OCI-M2 (cell line): ENCODE measurements around the gene TLE4.

Experiments
- DNase-seq: peaks from one replicate; lab custom pipeline; 2025; ENCODE audit not compliant: unreplicated experiment; lab: John Stamatoyannopoulos, UW

Gene TLE4

DNA sequence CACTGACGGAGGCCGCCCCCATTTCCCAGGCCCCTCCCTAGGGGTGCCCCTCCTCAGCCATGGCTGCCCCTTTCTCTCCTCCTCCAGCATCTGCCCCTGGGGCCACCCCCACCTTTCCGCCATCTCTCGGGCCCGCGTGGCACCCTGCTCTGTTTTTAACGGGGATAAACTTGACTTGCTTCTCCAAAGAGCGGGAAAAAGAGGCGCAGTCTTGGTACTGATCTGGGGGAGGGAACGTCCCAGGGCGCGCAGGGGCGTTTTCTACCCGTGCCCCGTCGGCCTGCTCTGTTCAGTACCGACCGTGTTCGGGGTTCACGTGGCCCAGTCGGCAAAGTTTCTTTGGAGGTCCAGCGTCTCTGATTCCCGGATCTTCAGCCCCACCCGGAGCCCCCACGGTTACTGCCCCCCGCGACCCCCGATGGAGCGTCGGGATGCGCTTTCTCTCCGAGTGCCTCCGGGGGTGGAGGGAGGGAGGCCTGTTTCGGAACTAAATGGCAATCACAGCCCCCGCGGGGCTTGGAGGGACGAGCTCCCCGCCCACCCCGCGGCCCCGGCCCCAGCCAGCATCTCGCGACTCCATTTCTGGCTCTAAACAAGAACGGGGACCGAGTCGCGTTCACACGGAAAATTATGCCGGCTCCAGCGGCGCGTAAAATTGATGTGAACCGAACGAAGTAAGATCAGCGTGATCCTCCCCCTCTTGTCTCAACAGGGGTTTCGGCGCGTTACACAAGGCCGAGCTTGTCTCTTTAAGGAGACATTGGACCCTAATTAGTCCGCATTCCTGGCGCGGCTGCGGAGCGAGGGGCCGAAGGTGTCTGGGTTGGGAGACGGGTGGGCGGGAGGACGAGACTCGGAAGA lies 1.1 kb upstream of the TLE4 start:
- no peak for DNase-seq

DNA sequence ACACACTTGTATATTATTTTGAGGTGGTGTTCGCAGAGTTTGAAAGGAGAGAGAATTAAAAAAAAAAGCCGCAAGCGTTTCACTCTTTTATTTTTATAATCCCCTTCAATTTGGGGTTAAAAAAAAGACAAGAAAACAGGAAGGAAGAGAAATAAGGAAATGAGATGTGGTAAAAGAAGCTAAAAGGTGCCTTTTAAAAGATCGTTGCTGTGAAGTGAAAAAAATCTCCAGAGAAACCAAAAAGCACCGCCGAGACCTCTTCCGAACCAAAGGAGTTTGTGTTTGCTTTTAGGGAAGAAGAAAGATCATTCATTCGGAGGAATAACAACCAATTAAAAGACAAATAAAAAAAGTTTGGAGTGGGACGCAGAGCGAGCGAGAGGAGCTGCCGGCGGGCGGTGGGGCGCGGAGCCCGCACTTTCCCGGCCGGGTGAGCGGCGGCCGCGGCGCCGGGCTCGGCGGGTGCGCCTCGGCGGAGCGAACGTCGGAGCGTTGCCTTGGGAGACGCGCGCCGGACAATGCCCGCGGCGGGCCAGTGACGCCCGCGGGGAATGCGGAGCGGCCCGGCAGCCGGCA lies 355 bp downstream of the TLE4 start:
- no peak for DNase-seq

DNA sequence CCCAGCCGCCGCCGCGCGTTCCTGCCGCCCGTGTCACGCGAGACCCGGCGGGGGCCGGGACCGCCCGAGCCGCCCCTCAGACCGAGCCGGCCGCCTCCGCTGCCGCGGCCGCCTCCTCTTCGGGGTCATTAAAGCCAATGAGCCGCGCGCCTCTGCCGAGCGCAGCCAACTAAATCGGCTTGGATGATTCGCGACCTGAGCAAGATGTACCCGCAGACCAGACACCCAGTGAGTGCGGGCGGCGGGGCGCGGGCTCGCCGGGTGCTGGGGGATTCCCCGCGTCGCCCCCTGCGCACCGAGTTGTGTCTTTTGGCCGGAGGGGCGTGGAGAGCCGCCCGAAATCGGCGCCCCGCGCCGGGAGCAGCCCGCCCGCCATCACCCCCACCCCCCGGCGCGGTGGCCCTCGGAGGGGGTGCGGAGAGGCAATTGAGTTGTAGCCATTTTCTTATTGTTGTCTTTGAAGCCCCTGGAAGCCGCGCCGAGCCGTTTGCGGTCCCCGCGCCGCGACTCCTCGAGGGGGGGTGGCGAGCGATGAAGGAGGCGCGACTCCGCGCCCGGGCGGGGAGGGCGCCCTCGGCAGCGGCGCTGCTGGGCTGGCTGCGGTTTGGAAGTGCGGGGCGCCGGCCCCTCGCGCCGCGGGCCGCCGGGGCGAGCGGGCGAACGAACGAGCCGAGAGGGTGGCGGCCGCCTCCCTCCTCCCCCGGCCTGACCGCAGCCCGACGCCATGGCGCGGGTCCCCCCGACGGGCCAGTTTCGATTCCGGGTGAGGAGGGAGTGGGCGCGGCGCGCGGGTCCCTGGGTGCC lies 1.0 kb downstream of the TLE4 start:
- no peak for DNase-seq

GRCh38 chr9:79573412-79573923 lies 1.7 kb downstream of the TLE4 start:
- DNase-seq = no peak

- no peak for DNase-seq
Measured at GRCh38 chr9:79574136-79574535, 2.4 kb downstream of the TLE4 start.

DNA sequence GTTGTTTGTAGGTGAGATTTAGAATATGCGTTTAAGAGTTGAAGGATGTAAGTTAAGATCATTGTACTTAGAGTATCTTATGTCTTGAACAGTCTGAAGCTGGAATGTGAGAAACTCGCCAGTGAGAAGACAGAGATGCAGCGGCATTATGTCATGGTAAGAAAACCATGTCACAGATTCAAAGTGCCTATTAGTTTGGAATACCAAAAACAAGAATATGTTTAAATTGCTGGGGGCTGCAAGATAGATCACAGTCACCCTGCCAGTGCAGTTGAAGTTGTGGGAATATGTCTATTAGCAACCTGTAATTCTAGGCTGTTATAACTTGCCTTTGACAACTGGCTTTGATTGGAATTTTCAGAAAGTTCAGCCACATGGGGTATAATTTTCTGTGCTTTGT lies 3.0 kb downstream of the TLE4 start:
- DNase-seq = no peak

DNA sequence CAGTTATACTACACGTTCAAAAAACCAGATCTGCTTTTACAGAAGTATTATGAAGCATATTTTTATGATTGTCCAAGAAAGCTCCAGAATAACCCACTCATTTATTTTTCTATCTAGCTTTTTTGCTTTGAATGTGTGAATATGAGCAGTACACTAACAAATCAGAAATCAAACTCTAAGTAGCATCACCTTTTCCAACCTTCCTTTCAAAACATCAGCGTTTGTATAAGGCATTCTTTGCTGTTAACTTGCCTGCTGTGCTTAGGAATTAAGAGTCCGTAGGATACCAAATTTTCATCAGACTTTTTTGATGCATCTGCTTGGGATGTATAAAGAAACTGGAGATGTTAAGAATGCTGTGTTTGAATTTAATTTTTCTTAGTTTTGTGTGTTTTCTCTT lies 3.8 kb downstream of the TLE4 start:
- DNase-seq = no peak

- no peak for DNase-seq
Measured at GRCh38 chr9:79577969-79578723, 6.4 kb downstream of the TLE4 start.

DNA sequence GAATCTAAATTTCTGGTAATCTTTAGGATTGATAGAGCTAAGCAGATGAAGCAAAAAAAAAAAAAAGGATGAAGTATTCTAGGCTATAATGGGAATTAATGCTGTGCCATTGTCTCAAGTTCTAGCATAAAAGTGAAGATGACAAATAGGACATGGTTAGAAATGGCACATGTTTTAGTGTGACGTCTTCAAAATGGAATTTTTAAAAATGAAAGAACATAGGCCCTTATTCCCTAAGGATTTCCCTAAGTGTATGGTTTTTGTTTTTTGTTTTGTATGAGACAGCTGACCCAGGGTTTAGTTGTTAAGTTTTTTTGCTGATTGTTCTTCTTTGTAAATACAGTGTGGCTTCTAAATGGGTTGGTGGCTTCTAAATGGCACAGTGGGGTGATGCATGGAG lies 7.1 kb downstream of the TLE4 start:
- no peak for DNase-seq

- DNase-seq = no peak
Measured at GRCh38 chr9:79579624-79580023, 7.9 kb downstream of the TLE4 start.

- DNase-seq = no peak
Measured at GRCh38 chr9:79580055-79580454, 8.3 kb downstream of the TLE4 start.

DNA sequence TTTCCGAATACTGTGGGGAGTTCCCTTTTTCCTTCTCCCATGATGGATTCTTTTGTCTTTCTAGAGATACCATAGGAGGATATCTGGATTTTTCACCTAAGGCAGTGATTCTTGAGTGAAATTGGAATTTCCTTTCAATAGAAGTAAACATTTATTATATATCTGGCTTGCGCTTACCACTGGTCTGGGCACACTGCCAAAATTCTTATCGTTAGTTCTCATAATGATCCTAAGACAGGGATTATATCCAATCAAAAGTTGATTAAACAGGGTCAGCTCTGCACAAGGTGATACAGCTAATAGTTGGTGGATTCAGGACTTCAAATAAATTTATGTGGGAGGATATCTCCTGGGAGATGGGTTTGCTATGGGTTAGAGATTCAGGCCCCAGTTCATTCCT lies 9.6 kb downstream of the TLE4 start:
- no peak for DNase-seq

DNA sequence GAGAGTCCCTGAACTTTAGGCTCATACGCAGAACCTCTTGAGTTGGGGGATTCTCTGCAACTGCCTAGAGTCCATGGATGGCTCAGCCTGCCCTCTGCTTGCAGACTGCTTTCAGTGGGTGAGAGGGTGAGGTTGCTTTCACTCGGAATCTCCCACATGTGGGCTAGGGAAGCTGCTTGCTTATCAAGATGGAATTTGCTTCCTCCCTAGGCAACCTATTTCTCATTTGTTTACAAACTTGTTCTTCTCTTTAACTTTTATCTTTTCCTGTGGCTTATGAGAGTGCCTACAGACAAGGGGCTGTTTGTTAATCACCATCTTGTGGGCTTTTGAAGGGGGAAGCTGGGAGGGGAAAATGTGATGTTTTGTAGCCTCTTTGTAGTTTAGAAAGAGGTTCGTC lies 10.0 kb downstream of the TLE4 start:
- DNase-seq = no peak

GRCh38 chr9:79583952-79584654 lies 12.3 kb downstream of the TLE4 start:
- no peak for DNase-seq

DNA sequence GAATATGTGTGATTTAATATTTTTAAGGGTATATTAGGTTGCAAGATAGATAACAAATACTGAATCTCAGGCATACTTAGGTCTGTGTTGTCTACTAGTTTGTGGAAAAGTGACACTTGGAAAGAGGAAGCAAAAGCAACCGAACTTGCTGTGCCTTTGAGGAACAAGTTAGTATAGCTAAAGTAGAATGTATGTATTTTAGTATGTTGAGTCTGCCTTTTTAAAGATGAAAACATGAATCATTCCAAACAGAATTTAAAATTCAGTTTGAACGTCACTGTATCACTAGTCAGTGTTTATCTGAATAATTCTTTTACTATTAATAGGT lies 12.9 kb downstream of the TLE4 start:
- no peak for DNase-seq

DNA sequence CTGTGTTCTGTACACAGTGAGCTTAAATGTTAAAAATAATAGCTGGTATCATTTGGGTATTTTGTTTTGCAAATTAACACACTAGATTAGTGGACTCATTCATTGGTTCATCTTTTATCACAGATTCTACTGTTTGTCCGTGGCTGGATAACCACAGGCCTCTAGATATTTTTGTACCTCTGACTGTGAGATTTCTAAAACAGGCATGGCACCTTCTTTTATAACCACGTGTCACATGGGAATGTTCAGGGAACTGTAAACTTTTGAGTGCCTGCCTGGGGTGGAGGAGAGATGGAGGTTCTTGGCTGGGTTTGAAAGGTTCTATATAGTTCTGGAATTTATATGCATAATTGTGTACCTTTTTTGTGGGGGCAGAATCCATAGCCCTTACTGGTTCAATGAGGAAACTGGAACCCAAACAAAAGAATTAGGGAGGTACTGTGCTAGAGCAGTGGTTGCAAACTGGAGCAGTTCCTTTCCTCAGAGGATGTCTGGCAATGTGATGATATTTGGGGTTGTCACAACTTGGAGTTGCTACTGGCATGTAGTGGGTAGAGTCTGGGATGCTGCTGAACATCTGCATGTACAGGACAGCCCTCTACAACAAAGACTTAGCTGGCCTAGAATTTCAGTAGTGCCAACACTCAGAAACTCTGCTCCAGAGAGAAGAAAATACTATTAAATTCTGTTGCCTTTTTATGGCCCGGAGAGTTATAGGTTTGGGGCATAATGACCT lies 16.9 kb downstream of the TLE4 start:
- DNase-seq = no peak

DNA sequence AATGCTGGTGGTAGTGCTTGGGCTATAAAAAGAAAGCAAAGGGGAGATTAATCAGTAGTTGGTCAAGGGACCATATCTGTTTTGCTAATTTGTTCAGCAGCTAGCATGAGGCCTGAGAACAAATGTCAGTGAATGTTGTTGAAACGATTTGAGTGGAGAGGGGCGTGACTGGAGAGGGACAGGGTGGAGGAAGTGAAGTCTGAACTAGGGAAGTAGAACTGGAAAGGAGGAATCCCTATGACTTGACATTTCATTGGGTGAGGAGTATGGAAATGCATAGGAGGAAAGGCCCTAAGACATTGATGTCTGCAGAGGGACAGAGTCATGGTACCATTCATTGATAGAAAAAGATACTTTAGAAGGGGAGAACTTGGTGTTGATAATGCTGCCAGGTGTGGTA lies 19.7 kb downstream of the TLE4 start:
- DNase-seq = no peak

- DNase-seq = no peak
Measured at GRCh38 chr9:79592726-79593493, 21.1 kb downstream of the TLE4 start.
